VCaP (cell line): ENCODE results near the gene RAI1.

ENCODE experiments used
- H3K27ac ChIP-seq: fragments of 450-650 bp; 2 replicates; pipeline ENCODE4 v1.5.1; 2017
- TF ChIP-seq, protein P1 (sequence below): fragments of 450-650 bp; conservative IDR thresholded peaks from 2 replicates; pipeline ENCODE4 v1.5.1; 2017; ENCODE audit warnings: mild to moderate bottlenecking, moderate library complexity

Gene RAI1

GRCh38 chr17:17728550-17729251, 47.4 kb downstream of the RAI1 start:
- H3K27ac ChIP-seq = no peak overlapping the region

GRCh38 chr17:17729620-17730249, 48.5 kb downstream of the RAI1 start:
- no peak overlapping the region for H3K27ac ChIP-seq
- TF ChIP-seq, protein P1, sequence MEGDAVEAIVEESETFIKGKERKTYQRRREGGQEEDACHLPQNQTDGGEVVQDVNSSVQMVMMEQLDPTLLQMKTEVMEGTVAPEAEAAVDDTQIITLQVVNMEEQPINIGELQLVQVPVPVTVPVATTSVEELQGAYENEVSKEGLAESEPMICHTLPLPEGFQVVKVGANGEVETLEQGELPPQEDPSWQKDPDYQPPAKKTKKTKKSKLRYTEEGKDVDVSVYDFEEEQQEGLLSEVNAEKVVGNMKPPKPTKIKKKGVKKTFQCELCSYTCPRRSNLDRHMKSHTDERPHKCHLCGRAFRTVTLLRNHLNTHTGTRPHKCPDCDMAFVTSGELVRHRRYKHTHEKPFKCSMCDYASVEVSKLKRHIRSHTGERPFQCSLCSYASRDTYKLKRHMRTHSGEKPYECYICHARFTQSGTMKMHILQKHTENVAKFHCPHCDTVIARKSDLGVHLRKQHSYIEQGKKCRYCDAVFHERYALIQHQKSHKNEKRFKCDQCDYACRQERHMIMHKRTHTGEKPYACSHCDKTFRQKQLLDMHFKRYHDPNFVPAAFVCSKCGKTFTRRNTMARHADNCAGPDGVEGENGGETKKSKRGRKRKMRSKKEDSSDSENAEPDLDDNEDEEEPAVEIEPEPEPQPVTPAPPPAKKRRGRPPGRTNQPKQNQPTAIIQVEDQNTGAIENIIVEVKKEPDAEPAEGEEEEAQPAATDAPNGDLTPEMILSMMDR = peak; percentile 76

More at GRCh38 chr17:17728550-17729251, 47.4 kb downstream of the RAI1 start:
- TF ChIP-seq, protein P1 = no peak

GRCh38 chr17:17730250-17730935, 49.1 kb downstream of the RAI1 start:
- TF ChIP-seq, protein P1 = no peak
- no peak overlapping the region; the same call in 1 of the 2 replicates for H3K27ac ChIP-seq

DNA sequence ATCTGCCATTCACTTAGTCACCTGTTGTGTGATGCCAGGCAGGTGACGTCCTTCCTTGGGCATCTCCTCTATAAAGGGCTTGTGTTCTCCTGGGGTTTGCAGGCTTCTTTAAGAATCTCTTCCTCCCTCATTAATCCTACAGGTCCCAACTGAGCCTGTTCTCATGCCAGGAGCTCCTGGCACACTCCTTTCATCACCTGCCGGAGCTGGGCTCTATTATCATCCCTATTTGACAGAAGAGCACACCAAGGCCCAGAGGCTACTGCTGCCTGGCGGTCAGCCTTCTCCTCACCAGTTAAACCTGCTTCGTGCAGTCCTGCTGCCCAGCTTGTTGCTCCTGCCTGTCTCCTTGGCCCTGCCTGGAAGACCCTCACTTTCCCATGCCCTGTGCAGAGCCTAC, 51.2 kb downstream of the RAI1 start:
- H3K27ac ChIP-seq = no peak overlapping the region
- TF ChIP-seq, protein P1 = no peak

DNA sequence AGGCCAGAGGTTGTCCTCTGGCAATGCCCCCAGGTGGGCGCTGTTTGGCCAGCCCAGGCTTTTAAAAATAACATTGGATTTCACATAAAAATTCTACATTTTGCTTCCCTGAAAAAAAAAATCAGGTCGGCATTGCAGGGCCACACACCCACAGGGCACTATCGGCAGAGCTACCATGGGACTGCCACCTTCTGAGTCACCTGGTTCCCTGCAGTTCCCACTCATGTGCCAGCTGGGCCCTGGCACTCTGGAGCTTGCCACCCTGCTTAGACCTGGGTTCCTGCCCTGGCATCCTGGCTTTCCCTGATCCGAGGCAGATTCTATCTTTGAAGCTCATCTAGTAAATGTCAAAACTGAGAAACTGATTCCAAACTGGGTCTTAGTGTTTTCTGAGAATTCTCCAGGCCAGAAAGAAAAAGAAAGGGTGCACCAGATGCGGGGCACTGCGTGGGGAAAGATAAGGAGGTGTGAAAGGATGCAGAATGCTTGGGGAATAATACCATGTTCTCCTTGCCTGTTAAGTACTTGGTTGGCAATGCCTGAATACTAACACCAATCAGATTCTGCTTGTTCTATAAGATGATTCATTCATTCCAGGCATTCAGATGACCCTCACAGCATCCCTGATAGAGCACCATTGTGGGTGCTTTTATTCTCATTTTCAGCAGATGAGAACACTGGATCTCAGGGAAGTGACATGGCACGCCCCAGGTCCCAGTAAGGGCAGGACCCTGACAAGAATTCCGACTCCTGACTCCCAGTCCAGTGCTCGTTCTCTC, 51.8 kb downstream of the RAI1 start:
- TF ChIP-seq, protein P1 = no peak
- no peak overlapping the region for H3K27ac ChIP-seq

- H3K27ac ChIP-seq = no peak overlapping the region
- TF ChIP-seq, protein P1 = no peak
Observed at GRCh38 chr17:17736205-17737183, 55.2 kb downstream of the RAI1 start.
